CD14-positive monocyte (primary cell): ENCODE data around the gene ZEB2. TPM values are rescaled to one million over a fixed set of nuclear protein-coding genes. Genes with fewer than 3 reads are reported as not detected.
A peak's percentile ranks its signal among the peaks of the same experiment; 100 is the strongest.

Experiments
- DNase-seq, 3 donors: peaks; one replicate each; pipeline ENCODE4 v3.0.0-alpha.2; 2011 to 2022
- H2AFZ ChIP-seq: 2 replicates; pipeline ENCODE4 v1.6.0; 2012; ENCODE audit warnings: mild to moderate bottlenecking, low read depth, low read length, inconsistent platforms; ENCODE audit not compliant: insufficient read depth, poor library complexity, severe bottlenecking
- H3K27ac ChIP-seq, 2 donors: 1 replicate in 1 of 2; 2 replicates in 1 of 2; pipeline ENCODE4 v1.5.1; 2012 to 2013; ENCODE audit warnings: low read length in 2 of 2, control low read depth in 1 of 2, inconsistent platforms in 1 of 2, low read depth in 1 of 2, mild to moderate bottlenecking in 1 of 2
- H3K27me3 ChIP-seq, 2 donors: one replicate each; pipeline versions ENCODE4 v1.6.0 to v1.6.1; 2011 to 2013; ENCODE audit warnings: low read length in 2 of 2; ENCODE audit not compliant: control insufficient read depth in 2 of 2, insufficient read depth in 2 of 2
- H3K36me3 ChIP-seq, 2 donors: replicated peaks in 1 of 2; 1 replicate in 1 of 2; 2 replicates in 1 of 2; pipeline versions ENCODE4 v1.5.1 to v1.6.1; 2012 to 2013; ENCODE audit warnings: low read length in 2 of 2, control low read depth in 1 of 2, inconsistent platforms in 1 of 2, mild to moderate bottlenecking in 1 of 2; ENCODE audit not compliant: insufficient read depth in 2 of 2, control insufficient read depth in 1 of 2
- H3K4me1 ChIP-seq, 2 donors: 1 replicate in 1 of 2; 2 replicates in 1 of 2; pipeline versions ENCODE4 v1.5.1 to v1.6.1; 2012 to 2013; ENCODE audit warnings: low read length in 2 of 2, control low read depth in 1 of 2, inconsistent platforms in 1 of 2, mild to moderate bottlenecking in 1 of 2, moderate library complexity in 1 of 2; ENCODE audit not compliant: insufficient read depth in 2 of 2, control insufficient read depth in 1 of 2
- H3K4me2 ChIP-seq: replicated peaks from 2 replicates; pipeline ENCODE3; 2012; ENCODE audit warnings: low read length, moderate library complexity, mild to moderate bottlenecking; ENCODE audit not compliant: poor library complexity, severe bottlenecking; ENCODE audit errors: extremely low read depth
- H3K4me3 ChIP-seq, 3 experiments: fragments of 200-600 bp in 1 of 3; sonication (generic) in 1 of 3; replicated peaks in 1 of 3; 1 replicate in 2 of 3; 2 replicates in 1 of 3; pipeline ENCODE4 v1.5.1; 2011 to 2013; ENCODE audit warnings: low read length in 3 of 3, mild to moderate bottlenecking in 3 of 3, control low read depth in 2 of 3, low read depth in 2 of 3, inconsistent platforms in 1 of 3, moderate library complexity in 1 of 3
- H3K79me2 ChIP-seq: 2 replicates; pipeline ENCODE4 v1.6.0; 2012; ENCODE audit warnings: mild to moderate bottlenecking, control low read depth, inconsistent platforms, low read length, moderate library complexity; ENCODE audit not compliant: insufficient read depth
- H3K9ac ChIP-seq: 2 replicates; pipeline ENCODE4 v1.6.0; 2017; ENCODE audit warnings: low read length, mild to moderate bottlenecking; ENCODE audit not compliant: insufficient read depth, poor library complexity, severe bottlenecking
- H3K9me3 ChIP-seq, 2 donors: replicated peaks in 1 of 2; 1 replicate in 1 of 2; 2 replicates in 1 of 2; pipeline versions ENCODE4 v1.5.1 to v1.6.1; 2012 to 2013; ENCODE audit warnings: low read length in 2 of 2, control low read depth in 1 of 2; ENCODE audit not compliant: control insufficient read depth in 1 of 2, insufficient read depth in 1 of 2
- H4K20me1 ChIP-seq: 2 replicates; pipeline ENCODE4 v1.6.0; 2012; ENCODE audit warnings: mild to moderate bottlenecking, low read length, control low read depth, moderate library complexity; ENCODE audit not compliant: insufficient read depth
- H3K27ac Mint-ChIP-seq, 7 donors: one replicate each; pipeline ENCODE4 v1.8.0; 2020; ENCODE audit warnings: mild to moderate bottlenecking in 7 of 7, mixed read lengths in 7 of 7, moderate library complexity in 6 of 7, inconsistent platforms in 2 of 7
- H3K27me3 Mint-ChIP-seq, 3 donors: one replicate each; pipeline ENCODE4 v1.8.0; 2021 to 2022; ENCODE audit warnings: low read depth in 3 of 3, mild to moderate bottlenecking in 3 of 3, mixed read lengths in 3 of 3, moderate library complexity in 3 of 3, inconsistent platforms in 1 of 3
- H3K36me3 Mint-ChIP-seq, 2 donors: one replicate each; pipeline ENCODE4 v1.8.0; 2020; ENCODE audit warnings: mixed read lengths in 2 of 2, inconsistent platforms in 1 of 2, mild to moderate bottlenecking in 1 of 2
- H3K4me1 Mint-ChIP-seq: one replicate; pipeline ENCODE4 v1.8.0; 2020; ENCODE audit warnings: mild to moderate bottlenecking, mixed read lengths
- H3K4me3 Mint-ChIP-seq, 2 donors: one replicate each; pipeline ENCODE4 v1.8.0; 2020; ENCODE audit warnings: mild to moderate bottlenecking in 2 of 2, mixed read lengths in 2 of 2, moderate library complexity in 1 of 2
- H3K9me3 Mint-ChIP-seq, 7 donors: one replicate each; pipeline ENCODE4 v1.8.0; 2020 to 2022; ENCODE audit warnings: mixed read lengths in 7 of 7, mild to moderate bottlenecking in 6 of 7, moderate library complexity in 6 of 7, inconsistent platforms in 2 of 7
- WGBS: methylation state at CpG from one replicate; pipeline ENCODE4 v1.1.5; 2013; ENCODE audit warnings: missing lambda C conversion rate; ENCODE audit not compliant: insufficient coverage; 5-methylcytosine and 5-hydroxymethylcytosine counted together
- intact Hi-C, 2 donors: fragments of 100-400 bp; cut with micrococcal nuclease; formaldehyde crosslinking; loops; one replicate each; pipeline versions ENCODE4 v1.15.0 to v1.15.1; 2023
- polyA plus RNA-seq, 3 donors: library from polyadenylated mRNA; depleted of rRNA in 1 of 3; unstranded in 2 of 3; stranded (reverse) in 1 of 3; fragments of 300-500 nt in 2 of 3; fragments of >200 nt in 1 of 3; fragmentation: Illumina TruSeq in 2 of 3; gene quantifications; 1 replicate in 2 of 3; 2 replicates in 1 of 3; pipeline ENCODE4 v1.2.3, GENCODE V29; 2012 to 2021
- TF ChIP-seq, protein P1 (sequence below): fragments of 200-600 bp; IDR thresholded peaks from one replicate; pipeline ENCODE4 v1.8.0; 2022; ENCODE audit warnings: antibody characterized with exemption, mild to moderate bottlenecking

The ZEB2 gene
- polyA plus RNA-seq, 3 donors: 76.8 to 325 (median 93.8) TPM

DNA sequence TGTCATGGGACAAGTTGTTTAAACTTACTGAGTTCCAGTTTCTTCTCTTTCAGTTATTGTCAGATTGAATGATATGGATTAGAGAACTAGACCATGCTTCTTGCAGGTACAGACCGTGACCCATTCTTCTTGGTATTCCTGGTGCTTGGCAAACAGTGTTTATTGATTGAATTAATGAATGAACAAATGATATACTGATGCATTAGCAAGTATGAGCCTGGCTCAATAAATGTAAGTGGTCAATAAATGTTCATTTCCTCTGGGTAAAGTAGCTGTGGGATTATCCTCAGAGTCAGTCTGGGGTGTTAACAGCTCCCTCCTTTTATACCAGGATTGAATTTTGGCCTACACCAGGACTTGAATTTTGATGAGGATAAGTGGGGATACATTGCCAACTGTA lies 160.2 kb downstream of the ZEB2 start:
- Histone ChIP-seq H4K20me1 (no peaks in the 10 kb centered on the region), H3K9me3 (no peaks in the 10 kb centered on the region), H3K4me1 (no peaks in the 10 kb centered on the region), H3K27me3 (no peaks in the 10 kb centered on the region), H3K4me3 (no peak overlapping the region), H3K27ac (no peak overlapping the region), H3K9ac (no peak overlapping the region), H2AFZ (no peak overlapping the region), H3K79me2 (no peaks in the 10 kb centered on the region), H3K4me2 (no peak overlapping the region), H3K36me3 (no peaks in the 10 kb centered on the region)
- peaks cover 2% of the 10 kb centered on the region for H3K4me1 Mint-ChIP-seq
- no peaks in the 10 kb centered on the region for H3K36me3 Mint-ChIP-seq
- WGBS: 100% methylated on average over 1 of the region's 1 CpG
- H3K27me3 Mint-ChIP-seq: peaks cover 2 to 3% (median 2%) of the 10 kb centered on the region in 3 donors
- H3K4me3 Mint-ChIP-seq: no peak overlapping the region
- H3K9me3 Mint-ChIP-seq: peaks cover 0 to 3% (median 1%) of the 10 kb centered on the region in 7 donors
- no peak overlapping the region for H3K27ac Mint-ChIP-seq
- TF ChIP-seq, protein P1, sequence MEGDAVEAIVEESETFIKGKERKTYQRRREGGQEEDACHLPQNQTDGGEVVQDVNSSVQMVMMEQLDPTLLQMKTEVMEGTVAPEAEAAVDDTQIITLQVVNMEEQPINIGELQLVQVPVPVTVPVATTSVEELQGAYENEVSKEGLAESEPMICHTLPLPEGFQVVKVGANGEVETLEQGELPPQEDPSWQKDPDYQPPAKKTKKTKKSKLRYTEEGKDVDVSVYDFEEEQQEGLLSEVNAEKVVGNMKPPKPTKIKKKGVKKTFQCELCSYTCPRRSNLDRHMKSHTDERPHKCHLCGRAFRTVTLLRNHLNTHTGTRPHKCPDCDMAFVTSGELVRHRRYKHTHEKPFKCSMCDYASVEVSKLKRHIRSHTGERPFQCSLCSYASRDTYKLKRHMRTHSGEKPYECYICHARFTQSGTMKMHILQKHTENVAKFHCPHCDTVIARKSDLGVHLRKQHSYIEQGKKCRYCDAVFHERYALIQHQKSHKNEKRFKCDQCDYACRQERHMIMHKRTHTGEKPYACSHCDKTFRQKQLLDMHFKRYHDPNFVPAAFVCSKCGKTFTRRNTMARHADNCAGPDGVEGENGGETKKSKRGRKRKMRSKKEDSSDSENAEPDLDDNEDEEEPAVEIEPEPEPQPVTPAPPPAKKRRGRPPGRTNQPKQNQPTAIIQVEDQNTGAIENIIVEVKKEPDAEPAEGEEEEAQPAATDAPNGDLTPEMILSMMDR: no peak
- DNase-seq: no peak
- intact Hi-C loops: no loop called here

DNA sequence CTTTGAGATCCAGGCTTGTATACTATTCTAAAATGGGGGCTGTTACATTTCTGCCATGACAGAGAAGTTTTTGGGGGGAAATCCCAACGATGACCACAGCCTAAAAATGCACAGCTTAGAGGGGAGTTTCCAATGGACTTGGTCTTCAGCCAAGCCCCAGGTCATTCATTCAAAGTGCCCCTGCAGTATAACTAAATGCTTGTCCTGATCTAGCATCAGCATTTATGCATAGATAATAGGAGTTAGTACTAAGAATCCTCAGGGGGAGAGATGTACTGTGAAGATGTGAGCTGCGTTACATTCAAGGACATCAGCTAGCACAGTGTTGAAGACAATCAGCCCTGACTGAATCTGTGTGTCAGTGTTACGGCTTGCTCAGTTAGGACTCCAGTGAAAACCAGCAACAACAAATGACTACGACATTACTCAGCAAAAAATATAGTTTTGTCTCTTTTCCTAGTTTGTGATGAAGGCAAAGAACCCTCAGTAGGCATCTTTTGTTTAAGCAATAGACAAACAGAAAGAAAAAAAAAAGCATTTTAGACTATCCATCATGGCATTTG lies 160.9 kb downstream of the ZEB2 start:
- H3K36me3 Mint-ChIP-seq: no peaks in the 10 kb centered on the region
- H3K9me3 Mint-ChIP-seq: peaks cover 0 to 3% (median 1%) of the 10 kb centered on the region in 7 donors
- no peaks in the 10 kb centered on the region for H3K4me1 ChIP-seq
- 75% methylated on average over 2 of the region's 4 CpGs for WGBS
- TF ChIP-seq, protein P1: no peak
- DNase-seq: peak in 1 of 3 donors; percentile 16
- no peak overlapping the region for H3K4me3 Mint-ChIP-seq
- no peaks in the 10 kb centered on the region for H3K9me3 ChIP-seq
- H3K4me2 ChIP-seq: no peak overlapping the region
- H3K9ac ChIP-seq: no peak overlapping the region
- H3K27me3 Mint-ChIP-seq: peaks cover 0 to 3% (median 1%) of the 10 kb centered on the region in 3 donors
- H3K4me3 ChIP-seq: no peak overlapping the region
- intact Hi-C loops: no loop called here
- H2AFZ ChIP-seq: no peak overlapping the region
- H3K27me3 ChIP-seq: no peaks in the 10 kb centered on the region
- H3K4me1 Mint-ChIP-seq: no peaks in the 10 kb centered on the region
- peak overlapping the region in 1 of 7 donors; percentile 62 for H3K27ac Mint-ChIP-seq
- no peak overlapping the region for H3K27ac ChIP-seq
- H3K36me3 ChIP-seq: no peaks in the 10 kb centered on the region
- no peaks in the 10 kb centered on the region for H3K79me2 ChIP-seq
- H4K20me1 ChIP-seq: no peaks in the 10 kb centered on the region
